Measurements from ENCODE around the gene EHMT1. TPM values are rescaled to one million over a fixed set of nuclear protein-coding genes. Genes with fewer than 3 reads are reported as not detected.

The EHMT1 gene
- total and polyA plus RNA-seq, 2 of the 8 experiments (the other 6 are each of a cell fraction or from before 2014, with no cell fraction given): 95.7 to 163 TPM

GRCh38 chr9:137756045-137756744 is 137.4 kb downstream of the EHMT1 start:
- H3K9me3 ChIP-seq (ENCODE audit: insufficient read depth in 2 of 2, low read depth in 1 of 2, low read length in 1 of 2): no peaks in the 10 kb centered on the region
- no peak overlapping the region for H4K8ac ChIP-seq (ENCODE audit: extremely low read depth, insufficient read depth, low read length)
- H4K20me1 ChIP-seq (replicated peaks in 1 of 2; ENCODE audit: control insufficient read depth in 1 of 2, insufficient read depth in 2 of 2, low read length in 2 of 2): peaks cover 2 to 8% of the 10 kb centered on the region in 2 experiments
- ChIA-PET CTCF (ENCODE audit: partially characterized antibody) (interaction anchor here (1.0 kb wide), 1 partner anchor 14 kb away, joined by 4 read pairs; no protein-coding TSS in a partner anchor), POLR2A (ENCODE audit: partially characterized antibody) (interaction anchor here (1.1 kb wide), 1 partner anchor 16 kb away, joined by 3 read pairs; no protein-coding TSS in a partner anchor)
- DNase-seq (ENCODE audit: low read depth in 1 of 2, low spot score in 2 of 2) (no peak), FAIRE-seq (no peak)
- H2BK5ac ChIP-seq (ENCODE audit: low read depth, low read length): no peak overlapping the region
- no peak overlapping the region for H2BK15ac ChIP-seq (ENCODE audit: low read length)
- H3K27me3 ChIP-seq (replicated peaks in 1 of 4; ENCODE audit: control insufficient read depth in 3 of 4, extremely low read depth in 1 of 4, insufficient read depth in 3 of 4, low read length in 3 of 4): no peaks in the 10 kb centered on the region
- H3K9ac ChIP-seq (replicated peaks in 1 of 4; ENCODE audit: extremely low read depth in 1 of 4, low read depth in 3 of 4, low read length in 3 of 4): no peak overlapping the region
- H2BK20ac ChIP-seq (ENCODE audit: low read length): no peak overlapping the region
- H3K56ac ChIP-seq (replicated peaks; ENCODE audit: insufficient read length, low read depth, low read length): no peak overlapping the region
- H3K36me3 ChIP-seq (ENCODE audit: control insufficient read depth in 2 of 4, insufficient read depth in 4 of 4, low read length in 3 of 4): peaks cover 12 to 40% (median 22%) of the 10 kb centered on the region in 4 experiments; a peak in 6 of 8 replicates
- no peaks in the 10 kb centered on the region for H3K23me2 ChIP-seq (ENCODE audit: low read depth, low read length)
- 92% methylated on average over 13 of the region's 13 CpGs; no CpG with 5 or more reads in 1 of the 2 experiments for WGBS, 2 experiments (ENCODE audit: extremely low coverage in 1 of 2, insufficient coverage in 1 of 2, insufficient read length in 1 of 2, insufficient replicate concordance in 2 of 2, low coverage in 1 of 2, low lambda C conversion rate in 2 of 2, missing lambda C conversion rate in 1 of 2)
- H3K4ac ChIP-seq (replicated peaks; ENCODE audit: insufficient read length, low read depth, low read length): no peak overlapping the region
- H4K5ac ChIP-seq (ENCODE audit: insufficient read length, low read depth, low read length): no peak overlapping the region
- H3K79me1 ChIP-seq (ENCODE audit: low read depth, low read length): peaks cover 6% of the 10 kb centered on the region
- H2BK120ac ChIP-seq (replicated peaks; ENCODE audit: low read depth, low read length): no peak overlapping the region
- no peak overlapping the region for H2AFZ ChIP-seq (ENCODE audit: low read length)
- no peak overlapping the region for H3K4me2 ChIP-seq (ENCODE audit: insufficient read depth in 1 of 2, low read depth in 2 of 2, low read length in 2 of 2)
- H3K79me2 ChIP-seq (ENCODE audit: control insufficient read depth in 1 of 2, insufficient read depth in 2 of 2, low read length in 2 of 2): peaks cover 0 to 29% of the 10 kb centered on the region in 2 experiments; a peak in 1 of 4 replicates
- no peak overlapping the region for H3K14ac ChIP-seq (ENCODE audit: insufficient read length)
- no peak overlapping the region for H3K18ac ChIP-seq (ENCODE audit: extremely low read depth, low read length)
- no peak overlapping the region for H3K27ac ChIP-seq (ENCODE audit: low read depth, low read length)
- H3K4me1 ChIP-seq (replicated peaks in 1 of 4; ENCODE audit: control insufficient read depth in 3 of 4, insufficient read depth in 4 of 4, low read length in 3 of 4): no peaks in the 10 kb centered on the region; a peak in 1 of 7 replicates
- H3K4me3 ChIP-seq (ENCODE audit: extremely low read depth in 1 of 4, insufficient read depth in 2 of 4, low read depth in 3 of 4, low read length in 4 of 4): no peak overlapping the region
- no peak overlapping the region for H2AK5ac ChIP-seq (ENCODE audit: low read depth, low read length)
- no peak overlapping the region for H3K23ac ChIP-seq (ENCODE audit: insufficient read length)
- TF ChIP-seq SP1 (IDR thresholded peaks at IDR 0.05; ENCODE audit: low read depth, low read length): no peak
- TF ChIP-seq POU5F1 (IDR thresholded peaks at IDR 0.05; ENCODE audit: low read depth, low read length): no peak
- H4K91ac ChIP-seq (replicated peaks; ENCODE audit: insufficient read length, low read length): no peak overlapping the region
- no peak overlapping the region for H2BK12ac ChIP-seq (ENCODE audit: low read depth, low read length)

All from H1 (cell line).